Spleen (tissue), 7 donors: ENCODE data around the gene MYD88.

Source experiments
- POLR2AphosphoS5 ChIP-seq, 3 donors: sonication (generic); formaldehyde crosslinking; IDR thresholded peaks; one replicate each; pipeline ENCODE4 v1.5.1; 2017; ENCODE audit warnings: antibody characterized with exemption in 3 of 3
- TF ChIP-seq, protein P1 (sequence below), 11 experiments: fragments of 200-600 bp in 7 of 11; fragments of 450-650 bp in 4 of 11; sonication (generic) in 4 of 11; IDR thresholded peaks in 8 of 11; conservative IDR thresholded peaks in 3 of 11; 1 replicate in 7 of 11; 2 replicates in 4 of 11; pipeline versions ENCODE4 v1.4.0 to v1.8.0; 2016 to 2021; ENCODE audit warnings: antibody characterized with exemption in 11 of 11, inconsistent platforms in 4 of 11, mild to moderate bottlenecking in 1 of 11
- donor health status: DM: no; HTN: no; CAD: no; lungs with moderate emphysema.
- donor health status: DM: no; HTN: no; CAD: no.
- donor health status: DM: no; HTN: no; CAD: no.

GRCh38 chr3:38099518-38099917, 38.9 kb upstream of the MYD88 start:
- TF ChIP-seq, protein P1, sequence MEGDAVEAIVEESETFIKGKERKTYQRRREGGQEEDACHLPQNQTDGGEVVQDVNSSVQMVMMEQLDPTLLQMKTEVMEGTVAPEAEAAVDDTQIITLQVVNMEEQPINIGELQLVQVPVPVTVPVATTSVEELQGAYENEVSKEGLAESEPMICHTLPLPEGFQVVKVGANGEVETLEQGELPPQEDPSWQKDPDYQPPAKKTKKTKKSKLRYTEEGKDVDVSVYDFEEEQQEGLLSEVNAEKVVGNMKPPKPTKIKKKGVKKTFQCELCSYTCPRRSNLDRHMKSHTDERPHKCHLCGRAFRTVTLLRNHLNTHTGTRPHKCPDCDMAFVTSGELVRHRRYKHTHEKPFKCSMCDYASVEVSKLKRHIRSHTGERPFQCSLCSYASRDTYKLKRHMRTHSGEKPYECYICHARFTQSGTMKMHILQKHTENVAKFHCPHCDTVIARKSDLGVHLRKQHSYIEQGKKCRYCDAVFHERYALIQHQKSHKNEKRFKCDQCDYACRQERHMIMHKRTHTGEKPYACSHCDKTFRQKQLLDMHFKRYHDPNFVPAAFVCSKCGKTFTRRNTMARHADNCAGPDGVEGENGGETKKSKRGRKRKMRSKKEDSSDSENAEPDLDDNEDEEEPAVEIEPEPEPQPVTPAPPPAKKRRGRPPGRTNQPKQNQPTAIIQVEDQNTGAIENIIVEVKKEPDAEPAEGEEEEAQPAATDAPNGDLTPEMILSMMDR (IDR thresholded peaks at IDR 0.05 in 8 of 11, conservative IDR thresholded peaks at IDR 0.05 in 3 of 11): no peak
- TF ChIP-seq POLR2AphosphoS5 (IDR thresholded peaks at IDR 0.05): no peak
